GM18909 (cell line): ENCODE results near the gene NKG7.

Experiments
- ATAC-seq: cut with Tn5 transposase; IDR thresholded peaks from one replicate; pipeline ENCODE4 v1.9.1; 2021; ENCODE audit warnings: mild to moderate bottlenecking; ENCODE audit not compliant: unreplicated experiment, poor library complexity

Gene NKG7

DNA sequence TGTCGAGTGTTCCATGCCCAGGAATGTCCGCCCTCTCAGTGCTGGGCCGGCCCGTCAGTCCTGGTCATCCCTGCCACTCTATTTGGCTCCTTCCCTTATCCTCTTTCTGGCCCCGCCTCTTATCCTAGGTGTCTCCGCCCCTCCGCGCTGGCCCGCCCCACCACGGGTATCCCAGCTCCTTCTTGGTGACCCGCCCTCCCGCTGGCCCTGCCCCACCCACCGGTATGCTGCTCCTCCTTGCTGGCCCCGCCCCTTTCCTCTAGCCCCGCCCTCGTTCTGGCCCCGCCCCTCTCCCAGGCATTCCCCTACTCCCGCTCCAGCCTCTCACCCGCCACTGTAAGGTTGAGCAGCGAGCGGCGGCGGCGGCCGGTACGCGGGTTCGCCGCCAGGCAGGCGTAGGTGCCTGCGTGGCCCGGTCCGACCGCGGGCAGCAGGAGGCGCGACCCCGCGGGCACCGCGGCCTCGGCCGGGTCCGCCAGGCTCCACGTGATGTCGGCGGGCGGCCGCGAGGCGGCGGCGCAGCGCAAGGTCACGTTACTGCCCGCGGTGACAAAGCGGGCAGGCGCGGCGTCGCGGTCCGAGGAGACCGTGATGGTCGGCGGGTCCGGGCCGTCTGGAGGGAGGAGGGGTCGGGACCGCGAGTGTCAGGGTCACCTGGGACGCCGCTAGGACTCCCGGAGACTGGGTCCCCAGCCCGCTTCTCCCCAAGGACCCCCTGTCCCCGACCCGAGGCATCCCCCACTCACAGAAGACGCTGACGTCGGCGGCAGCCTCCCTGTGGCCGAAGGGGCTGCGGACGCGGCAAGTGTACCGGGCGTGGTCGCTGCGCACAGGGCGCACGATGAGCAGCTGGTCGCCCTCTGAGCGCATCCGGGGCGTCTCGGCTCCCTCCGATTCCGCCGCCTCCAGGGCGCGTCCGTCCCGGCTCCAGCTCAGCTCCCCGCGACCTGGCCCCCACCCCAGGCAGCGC is 32.5 kb downstream of the NKG7 start:
- ATAC-seq = peak; percentile 46

DNA sequence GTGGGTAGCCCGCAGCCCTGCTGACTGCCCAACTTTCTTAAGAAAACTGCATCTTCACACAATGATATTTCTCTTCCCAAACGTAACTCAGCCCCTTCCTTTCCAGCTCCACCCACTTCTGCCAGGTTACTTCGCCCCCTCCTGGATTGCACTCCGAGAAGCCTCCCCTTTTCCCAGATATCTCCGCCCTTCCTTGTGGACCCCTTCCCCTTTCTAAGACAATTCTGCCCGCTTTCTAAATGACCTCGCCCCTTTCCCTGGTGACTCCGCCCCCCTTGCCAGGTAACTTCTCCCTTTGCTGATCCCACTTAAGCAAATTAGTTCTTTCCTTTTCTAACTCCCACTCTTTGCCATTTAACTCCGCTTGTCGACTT is 33.2 kb downstream of the NKG7 start:
- ATAC-seq = no peak

DNA sequence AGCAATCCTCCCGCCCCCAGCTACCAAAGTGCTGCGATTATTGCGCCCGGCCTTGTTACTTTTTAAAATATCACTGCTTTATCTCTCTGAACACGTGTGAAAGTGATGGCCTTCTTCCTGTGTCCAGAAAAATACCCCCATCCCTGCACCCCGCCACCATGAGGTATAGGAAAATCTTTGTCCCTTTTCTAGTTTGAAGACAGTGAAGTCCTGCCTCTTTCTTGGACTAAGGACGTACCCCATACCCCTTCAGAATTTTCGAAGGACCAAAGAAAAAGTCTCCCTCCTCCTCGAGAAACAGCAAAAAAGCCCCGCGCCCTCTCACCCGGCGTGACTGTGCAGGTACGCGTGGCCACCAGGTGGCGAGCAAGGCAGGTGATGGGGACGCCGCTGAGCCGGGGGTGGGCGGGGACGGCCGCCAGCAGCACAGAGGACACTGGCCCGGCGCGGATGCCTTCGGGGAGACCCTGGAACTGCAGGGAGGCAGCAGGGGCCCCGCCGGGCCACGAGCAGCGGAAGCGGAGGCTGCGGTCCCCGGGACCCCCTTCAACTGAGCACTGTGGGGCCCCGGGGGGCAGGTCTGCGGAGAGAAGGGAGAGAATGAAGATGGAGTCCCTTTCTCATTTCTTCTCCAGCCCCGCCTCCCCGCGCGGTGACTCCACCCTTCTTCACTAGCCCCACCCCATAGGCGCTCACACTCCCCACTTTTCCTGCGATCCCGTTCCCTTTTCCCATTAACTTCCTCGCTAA is 33.7 kb downstream of the NKG7 start:
- peak; percentile 63 for ATAC-seq

DNA sequence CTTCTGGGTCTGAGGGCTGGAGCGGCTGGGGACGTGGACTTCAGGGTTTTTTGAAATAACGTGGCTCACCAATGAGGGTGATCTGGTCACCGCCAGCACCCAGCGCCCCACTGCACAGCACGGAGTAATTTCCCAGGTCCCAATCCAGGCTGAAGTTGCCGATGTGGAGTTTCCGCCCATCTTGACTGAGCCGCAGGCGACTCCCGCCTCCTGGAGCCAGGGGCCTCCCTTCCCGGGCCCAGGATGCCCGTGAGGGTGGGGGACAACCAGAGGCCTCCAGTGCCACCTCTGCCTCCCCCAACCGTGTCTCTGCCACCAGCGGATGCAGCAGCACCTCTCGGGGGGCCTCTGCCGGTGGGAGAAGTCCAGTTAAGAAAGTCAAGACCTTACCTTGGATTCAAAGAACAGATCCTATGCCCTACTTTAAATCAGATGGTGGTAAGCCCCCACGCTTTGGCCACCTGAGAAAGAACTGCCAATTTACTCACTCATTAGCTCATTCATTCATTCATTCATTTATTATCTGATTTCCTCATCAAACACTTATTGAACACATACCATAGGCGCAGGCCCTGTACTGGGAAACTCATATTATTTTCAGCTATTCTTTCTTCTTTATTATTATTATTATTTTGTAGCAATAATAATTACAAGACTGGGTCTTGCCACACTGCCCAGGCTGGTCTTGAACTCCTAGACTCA is 34.4 kb downstream of the NKG7 start:
- ATAC-seq = no peak

DNA sequence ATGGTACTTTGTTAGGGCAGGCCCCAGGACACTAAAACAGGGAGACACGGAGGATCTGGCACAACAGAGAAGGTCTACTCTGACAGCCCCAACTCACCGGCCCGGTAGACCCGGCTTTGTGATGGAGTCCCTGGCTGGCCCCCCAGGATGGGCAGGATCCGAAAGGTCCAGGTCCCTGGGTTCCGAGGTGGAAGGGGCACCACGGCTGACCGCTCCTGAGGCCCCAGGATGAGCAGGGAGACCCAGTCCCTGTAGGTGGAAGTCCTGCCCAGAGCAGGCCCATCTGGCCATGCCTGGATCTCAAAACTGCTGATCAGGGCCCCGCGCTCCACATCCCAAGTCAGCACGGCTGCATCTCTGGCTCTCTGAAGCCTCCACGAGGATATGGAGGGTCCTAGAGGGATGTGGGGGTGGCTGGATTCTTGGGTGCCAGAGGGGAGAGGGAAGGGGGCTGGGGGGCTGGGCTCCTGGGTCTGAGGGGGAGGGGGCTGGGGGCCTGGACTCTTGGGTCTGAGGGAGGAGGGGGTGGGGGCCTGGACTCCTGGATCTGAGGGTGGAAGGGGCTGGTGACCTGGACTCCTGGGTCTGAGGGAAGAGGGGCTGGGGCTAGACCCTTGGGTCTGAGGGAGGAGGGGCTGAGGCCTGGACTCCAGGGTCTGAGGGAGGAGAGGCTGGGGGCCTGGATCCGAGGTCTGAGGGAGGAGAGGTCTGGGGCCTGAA is 35.2 kb downstream of the NKG7 start:
- no peak for ATAC-seq

DNA sequence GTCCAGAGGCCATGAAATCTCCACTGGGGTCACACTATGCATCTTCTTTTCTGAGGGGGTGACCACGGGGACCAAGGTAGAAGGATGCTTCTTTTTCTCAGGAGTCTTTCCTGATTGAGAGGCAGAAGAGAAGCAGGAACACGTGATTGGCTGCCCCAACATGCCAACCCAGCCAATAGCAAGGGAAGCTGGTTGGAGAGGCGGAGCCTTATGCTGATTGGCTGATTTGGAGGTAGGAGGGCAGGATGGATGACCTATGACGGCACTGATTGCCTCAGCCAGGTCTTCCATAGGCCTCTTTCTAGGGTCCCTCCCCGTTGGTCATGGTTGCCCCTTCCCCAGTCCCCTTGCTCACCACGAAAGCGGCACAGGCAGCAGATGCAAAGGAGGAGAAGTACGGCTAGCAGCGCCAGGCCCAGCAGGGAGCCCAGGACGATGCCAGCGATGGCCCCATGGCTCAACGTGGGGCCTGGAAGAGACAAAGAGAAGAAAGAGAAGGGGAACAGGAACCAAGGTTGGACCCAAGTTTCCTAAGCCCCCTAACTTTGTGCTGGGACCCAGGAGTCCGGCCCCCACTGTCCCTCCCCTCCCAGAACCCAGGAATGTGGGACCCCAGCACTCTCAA is 38.5 kb downstream of the NKG7 start:
- ATAC-seq = no peak

DNA sequence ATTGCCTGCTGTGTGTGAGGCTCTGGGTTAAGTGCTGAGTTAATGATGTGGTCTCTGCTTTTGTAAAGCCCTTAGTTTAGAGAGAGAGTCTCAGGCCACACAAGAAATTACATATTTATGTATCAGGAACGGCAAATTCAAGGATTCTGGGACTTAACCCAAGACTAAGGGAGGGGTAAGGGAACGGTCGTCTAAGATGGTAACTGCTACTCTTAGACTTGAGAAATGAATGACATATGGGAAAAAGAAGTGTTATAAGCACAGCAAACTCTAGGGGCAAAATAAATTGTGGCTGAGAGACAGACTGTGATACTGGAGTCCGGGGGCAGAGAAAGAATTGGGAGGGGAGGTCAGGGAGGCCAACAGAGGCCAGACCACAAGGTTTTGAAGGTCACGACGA is 40.7 kb downstream of the NKG7 start:
- no peak for ATAC-seq

DNA sequence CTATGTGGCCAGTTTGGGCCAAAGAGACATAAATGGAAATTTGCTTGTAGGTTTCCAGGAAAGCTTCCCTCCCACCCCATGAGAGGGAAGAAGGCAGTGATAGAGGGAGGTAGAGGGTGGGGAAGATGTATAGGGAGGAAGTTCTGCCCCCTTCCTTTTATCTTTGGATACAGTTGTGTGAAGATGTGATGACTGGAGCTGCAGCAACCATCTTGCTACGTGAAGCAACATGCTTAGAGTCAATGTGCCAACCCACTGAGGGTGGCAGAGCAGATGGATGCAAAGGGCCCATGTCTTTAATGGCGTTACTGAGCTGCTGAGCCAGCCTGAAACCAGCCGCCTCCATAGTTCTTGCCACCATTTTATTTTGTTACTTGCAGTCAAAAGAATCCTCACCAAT is 41.3 kb downstream of the NKG7 start:
- ATAC-seq = no peak

DNA sequence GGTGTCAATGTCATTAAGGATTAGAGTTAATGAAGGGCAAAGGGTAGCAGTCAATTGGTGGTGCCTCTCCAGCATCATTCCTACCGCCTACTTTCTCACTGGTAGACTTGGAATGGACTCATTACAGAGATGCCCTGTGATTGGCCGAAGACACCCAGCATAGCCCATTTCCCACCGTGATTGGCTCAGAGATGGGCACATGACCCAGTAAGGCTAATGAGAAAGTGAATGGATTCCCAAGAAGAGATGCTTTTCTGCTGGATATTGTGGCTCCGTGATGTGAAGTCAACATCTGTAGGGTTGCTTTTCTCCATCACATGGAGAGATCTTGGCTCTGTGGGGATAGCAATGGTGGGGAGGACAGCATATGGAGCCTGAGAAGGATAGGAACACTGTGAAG is 42.1 kb downstream of the NKG7 start:
- ATAC-seq = no peak

DNA sequence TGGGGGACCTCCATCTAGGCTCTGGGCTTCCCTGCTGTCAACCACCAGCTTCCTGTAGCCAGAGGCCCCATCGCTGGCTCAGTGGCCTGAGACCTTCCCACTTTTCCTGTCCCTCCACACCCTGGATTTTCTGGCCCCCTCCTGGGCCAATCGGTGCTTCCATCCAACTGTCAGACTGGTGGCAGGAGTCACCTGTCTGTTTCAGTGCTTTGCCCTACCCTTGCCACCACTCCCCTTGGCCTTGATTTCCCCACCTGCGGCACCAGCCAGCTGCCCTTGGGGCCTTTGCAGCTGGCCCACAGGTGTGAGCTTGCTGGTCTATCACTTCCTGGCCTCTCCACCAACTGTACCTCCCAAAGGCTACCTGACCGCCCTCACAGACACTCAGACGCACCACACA is 43.0 kb downstream of the NKG7 start:
- ATAC-seq = no peak

DNA sequence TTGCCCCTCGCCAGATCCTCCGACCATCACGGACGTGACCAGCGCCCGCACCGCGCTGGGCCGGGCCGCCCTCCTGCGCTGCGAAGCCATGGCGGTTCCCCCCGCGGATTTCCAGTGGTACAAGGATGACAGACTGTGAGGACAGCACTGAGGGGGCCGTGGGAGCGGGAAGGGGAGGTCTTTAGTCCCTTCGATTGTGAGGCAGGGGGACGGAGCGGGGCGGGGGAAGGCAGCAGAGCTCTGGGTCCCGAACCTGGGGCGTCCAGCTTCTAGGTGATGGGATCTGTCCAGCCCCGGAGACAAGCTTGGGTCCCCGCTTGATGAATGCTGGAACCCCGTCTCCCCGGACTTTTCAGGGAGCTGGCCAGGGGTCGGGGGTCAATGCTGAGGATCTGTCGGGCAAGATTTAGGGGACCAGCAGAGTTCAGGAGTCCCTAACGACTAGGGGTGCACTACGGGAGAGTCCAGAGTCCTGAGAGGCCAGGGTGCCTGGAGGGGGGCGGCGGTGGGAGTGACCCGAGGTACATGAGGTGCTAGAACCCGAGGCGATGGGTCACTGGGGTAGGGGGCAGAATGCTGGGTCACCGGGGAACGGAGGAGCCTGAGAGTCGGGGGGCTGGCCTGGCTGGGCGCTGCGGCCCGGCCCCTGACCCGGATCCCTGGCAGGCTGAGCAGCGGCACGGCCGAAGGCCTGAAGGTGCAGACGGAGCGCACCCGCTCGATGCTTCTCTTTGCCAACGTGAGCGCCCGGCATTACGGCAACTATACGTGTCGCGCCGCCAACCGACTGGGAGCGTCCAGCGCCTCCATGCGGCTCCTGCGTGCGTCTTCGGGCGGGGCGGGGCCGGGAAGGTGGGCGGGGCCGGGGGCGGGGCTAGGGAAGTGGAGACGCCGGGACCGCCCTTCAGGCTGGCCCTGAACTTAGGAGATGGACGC is 45.1 kb downstream of the NKG7 start:
- ATAC-seq = no peak

DNA sequence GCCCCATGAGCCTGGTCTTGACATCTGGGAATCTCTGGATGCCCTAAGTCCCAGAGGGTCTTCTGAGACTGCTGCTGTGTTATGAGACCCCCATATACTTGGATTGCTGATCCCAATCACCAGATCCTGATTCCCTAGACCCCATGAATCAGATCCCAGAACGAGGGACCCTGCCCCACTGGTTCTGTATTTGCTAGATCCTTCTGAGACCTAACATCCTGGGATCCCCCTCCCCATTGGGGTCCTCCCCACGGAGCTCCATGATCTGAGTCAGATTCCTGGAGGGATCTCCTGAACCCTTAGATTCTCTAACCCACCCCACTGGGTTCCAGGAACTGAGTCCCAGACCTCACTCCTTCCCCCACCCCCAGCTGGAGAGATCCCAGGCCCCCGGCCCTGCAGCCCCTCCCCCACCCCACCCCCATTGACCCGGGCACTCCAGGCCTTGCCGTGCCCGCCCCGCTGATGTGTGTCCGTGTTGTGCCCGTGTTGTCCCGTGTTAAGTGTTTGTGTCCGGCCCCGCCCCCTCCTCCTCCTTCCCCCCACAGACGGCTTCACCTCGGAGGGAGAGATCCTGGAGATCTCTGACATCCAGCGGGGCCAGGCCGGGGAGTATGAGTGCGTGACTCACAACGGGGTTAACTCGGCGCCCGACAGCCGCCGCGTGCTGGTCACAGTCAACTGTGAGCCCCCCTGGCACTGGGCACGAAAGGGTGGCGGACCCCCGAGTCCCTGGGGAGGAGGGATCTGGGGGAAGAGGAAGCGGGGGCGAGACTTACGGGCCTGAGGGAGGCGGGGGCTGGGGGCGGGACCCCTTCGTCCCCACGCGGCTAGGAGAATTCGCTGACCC is 46.0 kb downstream of the NKG7 start:
- ATAC-seq = no peak

DNA sequence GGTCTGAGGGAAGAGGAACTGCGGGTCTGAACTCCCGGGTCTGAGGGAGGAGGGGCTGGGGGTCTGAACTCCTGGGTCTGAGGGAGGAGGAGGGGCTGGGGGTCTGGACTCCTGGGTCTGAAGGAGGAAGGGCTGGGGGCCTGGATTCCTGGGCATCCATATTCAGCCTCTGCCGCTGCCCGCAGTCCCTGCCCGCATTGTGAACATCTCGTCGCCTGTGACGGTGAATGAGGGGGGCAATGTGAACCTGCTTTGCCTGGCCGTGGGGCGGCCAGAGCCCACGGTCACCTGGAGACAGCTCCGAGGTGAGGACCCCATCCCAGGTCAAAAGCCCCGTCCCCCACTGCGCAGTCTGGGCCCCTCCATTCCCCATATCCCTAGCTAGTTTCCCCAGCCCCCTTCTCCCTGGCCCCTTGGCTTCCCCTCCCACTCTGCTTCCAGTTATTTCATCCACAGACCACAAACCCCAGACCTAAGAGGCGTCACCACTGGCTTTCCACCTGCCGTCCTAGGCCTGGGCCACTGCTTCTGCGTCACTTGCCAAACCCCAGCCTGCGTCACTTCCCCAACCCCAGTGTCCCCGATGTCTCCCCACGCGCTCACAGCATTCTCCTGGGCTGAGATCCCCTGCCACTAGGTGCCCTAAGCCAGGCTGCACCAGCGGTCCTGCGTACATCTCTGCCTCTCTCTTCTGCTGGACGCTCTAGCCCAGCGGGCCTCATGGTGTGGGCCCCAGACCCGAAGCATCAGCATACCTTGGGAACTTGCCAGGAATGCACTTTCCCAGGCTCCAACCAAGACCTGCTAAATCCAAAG is 47.1 kb downstream of the NKG7 start:
- no peak for ATAC-seq

DNA sequence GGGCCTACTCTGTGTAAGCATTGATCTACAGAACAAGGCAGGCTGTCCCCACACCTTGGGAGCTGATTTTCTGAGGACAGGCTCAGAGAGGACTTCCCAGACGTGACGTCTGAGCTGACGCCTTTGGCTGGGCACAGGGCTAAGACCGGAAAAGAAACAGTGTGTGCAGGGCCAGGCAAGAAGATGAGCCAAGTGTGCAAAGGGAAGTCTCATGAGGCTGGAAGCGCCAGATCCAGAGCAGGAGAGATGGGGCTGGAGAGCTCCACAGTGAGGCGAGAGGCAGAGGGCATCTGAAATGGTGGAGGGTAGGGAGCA is 48.3 kb downstream of the NKG7 start:
- no peak for ATAC-seq

DNA sequence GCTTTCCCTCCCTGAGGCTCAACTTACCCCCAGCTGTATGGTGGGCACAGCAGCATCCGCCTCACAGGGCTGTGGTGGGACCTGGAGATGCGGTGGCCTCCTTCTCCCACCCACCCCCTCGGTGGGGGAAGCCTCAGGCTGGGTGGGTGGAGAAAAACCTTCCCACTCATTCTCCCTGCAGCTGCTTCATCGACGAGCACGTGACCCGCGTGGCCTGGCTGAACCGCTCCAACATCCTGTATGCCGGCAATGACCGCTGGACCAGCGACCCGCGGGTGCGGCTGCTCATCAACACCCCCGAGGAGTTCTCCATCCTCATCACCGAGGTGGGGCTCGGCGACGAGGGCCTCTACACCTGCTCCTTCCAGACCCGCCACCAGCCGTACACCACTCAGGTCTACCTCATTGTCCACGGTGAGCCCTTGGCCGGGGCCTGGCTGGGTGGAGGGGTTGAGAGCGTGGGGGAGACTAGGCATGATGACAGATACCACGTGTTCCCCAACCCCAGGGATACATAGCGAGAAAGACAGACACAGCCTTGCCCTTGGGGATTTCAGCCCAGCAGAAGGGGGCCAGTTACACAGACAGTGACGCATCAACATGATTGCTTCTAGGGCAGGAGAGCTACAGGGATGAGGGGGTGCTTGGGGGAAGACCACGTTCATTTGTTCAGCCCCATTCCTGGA is 48.8 kb downstream of the NKG7 start:
- no peak for ATAC-seq

DNA sequence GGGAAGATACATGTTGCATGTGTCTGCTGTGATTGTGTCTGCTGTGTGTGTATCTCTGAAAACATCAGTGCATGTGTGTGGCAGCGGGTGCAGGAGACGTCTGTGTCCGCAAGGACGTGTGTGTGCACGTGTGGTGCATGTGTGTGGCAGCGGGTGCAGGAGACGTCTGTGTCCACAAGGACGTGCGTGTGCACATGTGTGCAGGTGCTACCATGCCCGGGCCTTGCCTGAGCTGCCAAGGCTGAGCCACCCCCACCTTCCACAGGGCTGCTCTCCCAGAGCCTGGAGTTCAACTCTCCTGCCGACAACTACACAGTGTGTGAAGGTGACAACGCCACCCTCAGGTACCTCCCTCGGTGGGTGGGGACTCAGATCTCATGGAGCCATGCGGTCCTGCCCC is 50.7 kb downstream of the NKG7 start:
- no peak for ATAC-seq
